Measurements from ENCODE around the gene IGSF21. TPM values are rescaled to one million over a fixed set of nuclear protein-coding genes. Genes with fewer than 3 reads are reported as not detected.
"Not testable (repeated sequence)": the region's sequence is repeated elsewhere in the genome, so short reads cannot be mapped to it uniquely, and the experiment has no call there.

IGSF21 gene
- total RNA-seq, 2 donors from 2014 or later: 0.37 to 0.40 TPM

DNA sequence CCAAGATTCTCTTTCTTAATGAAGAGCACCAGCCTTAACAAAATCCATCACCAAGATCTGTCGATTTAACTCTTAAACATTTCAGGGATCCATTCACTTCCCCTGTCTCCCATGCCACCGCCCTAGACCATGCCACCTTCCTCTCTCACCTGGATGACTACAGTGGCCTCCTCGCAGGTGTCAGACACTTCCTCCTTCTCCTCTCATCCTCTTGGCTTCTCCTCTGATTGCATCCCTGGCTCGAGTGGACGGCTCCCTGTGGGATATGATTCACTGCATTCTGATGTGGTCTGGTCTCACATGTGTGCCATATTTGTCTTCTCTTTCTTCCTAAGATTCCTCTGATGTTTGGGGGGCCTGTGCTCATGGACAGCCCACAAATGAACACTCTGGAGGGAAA lies 306.7 kb downstream of the IGSF21 start:
- no peak overlapping the region for H3K27ac ChIP-seq
- no peak for TF ChIP-seq CTCF (IDR thresholded peaks at IDR 0.05)

DNA sequence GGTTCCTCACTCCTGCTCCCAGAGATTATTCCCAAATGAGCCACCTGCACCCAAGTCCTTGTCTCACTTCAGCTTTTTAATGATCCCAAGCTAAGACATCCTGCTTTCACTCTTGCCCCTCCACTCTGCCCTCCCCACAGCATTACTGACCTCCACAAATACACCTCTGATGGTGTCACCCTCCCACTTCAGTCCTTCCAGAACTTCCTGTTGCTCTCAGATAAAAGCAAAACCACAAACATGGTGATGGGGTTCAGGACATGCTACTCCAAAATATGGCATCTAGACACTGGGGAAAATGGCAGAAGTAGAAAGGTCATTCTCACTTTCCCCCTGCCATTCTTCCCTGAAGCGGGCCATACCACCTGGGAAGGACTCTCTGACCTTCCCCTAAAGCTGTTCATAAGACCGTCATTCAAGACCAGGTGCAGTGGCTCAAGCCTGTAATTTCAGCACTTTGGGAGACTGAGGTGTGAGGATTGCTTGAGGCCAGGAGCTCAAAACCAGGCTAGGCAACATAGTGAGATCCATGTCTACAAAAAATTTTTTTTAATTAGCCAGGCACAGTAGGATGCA lies 307.4 kb downstream of the IGSF21 start:
- Histone ChIP-seq H3K9ac (ENCODE audit: low read depth in 2 of 2, low read length in 2 of 2) (no peak overlapping the region), H3K9me3 (no peaks in the 10 kb centered on the region), H3K27ac (no peak overlapping the region), H3K4me1 (no peaks in the 10 kb centered on the region), H3K27me3 (no peaks in the 10 kb centered on the region), H3K4me3 (no peak overlapping the region), H3K36me3 (no peaks in the 10 kb centered on the region)
- DNase-seq: no peak
- no peak for TF ChIP-seq CTCF (IDR thresholded peaks at IDR 0.05)
- intact Hi-C loops (cut with DNase I): no loop called here

More for the DNA sequence above, 306.7 kb downstream of the IGSF21 start:
- Histone ChIP-seq H3K27me3 (no peaks in the 10 kb centered on the region), H3K9ac (ENCODE audit: low read depth in 2 of 2, low read length in 2 of 2) (no peak overlapping the region), H3K36me3 (no peaks in the 10 kb centered on the region), H3K4me1 (no peaks in the 10 kb centered on the region), H3K9me3 (no peaks in the 10 kb centered on the region), H3K4me3 (no peak overlapping the region)
- intact Hi-C loops (cut with DNase I): no loop called here
- DNase-seq: peak; percentile 22

DNA sequence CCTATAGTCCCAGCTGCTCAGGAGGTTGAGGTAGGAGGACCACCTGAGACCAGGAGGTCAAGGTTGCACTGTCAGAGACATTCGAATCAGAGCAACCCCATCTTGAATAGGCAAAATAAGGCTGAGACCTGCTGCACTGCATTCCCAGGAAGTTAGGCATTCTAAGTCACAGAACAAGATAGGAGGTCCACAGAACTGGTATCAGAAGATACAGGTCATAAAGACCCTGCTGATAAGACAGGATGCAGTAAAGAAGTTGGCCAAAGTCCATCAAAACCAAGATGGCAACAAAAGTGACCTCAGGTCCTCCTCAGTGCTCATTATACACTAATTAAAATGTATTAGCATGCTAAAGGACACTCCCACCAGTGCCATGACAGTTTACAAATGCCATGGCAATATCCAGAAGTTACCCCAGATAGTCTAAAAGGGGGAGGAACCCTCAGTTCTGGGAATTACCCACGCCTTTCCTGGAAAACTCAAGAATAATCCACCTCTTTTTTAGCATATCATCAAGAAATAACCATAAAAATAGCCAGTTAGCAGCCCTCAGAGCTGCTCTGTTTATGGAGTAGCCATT lies 307.9 kb downstream of the IGSF21 start:
- no peaks in the 10 kb centered on the region for H3K9me3 ChIP-seq
- intact Hi-C loops (cut with DNase I): no loop called here
- no peak for TF ChIP-seq CTCF (IDR thresholded peaks at IDR 0.05)
- no peaks in the 10 kb centered on the region for H3K27me3 ChIP-seq
- H3K4me1 ChIP-seq: no peaks in the 10 kb centered on the region
- no peak overlapping the region for H3K4me3 ChIP-seq
- no peak overlapping the region for H3K27ac ChIP-seq
- H3K9ac ChIP-seq (ENCODE audit: low read depth in 2 of 2, low read length in 2 of 2): no peak overlapping the region
- H3K36me3 ChIP-seq: no peaks in the 10 kb centered on the region
- DNase-seq: no peak

DNA sequence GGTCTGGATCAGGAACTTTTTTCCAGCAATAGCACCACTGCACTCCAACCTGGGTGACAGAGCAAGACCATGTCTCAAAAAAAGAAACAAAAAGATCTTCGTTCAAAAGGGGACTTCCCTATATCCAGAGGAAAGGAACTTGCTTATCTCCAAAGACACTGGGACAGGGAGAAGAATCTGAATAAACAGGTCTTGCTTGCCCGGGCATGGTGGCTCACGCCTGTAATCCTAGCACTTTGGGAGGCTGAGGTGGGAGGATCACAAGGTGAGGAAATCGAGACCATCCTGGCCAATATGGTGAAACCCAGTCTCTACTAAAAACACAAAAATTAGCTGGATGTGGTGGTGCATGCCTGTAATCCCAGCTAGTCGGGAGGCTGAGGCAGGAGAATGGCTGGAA lies 308.5 kb downstream of the IGSF21 start:
- DNase-seq; intact Hi-C loops (cut with DNase I); H3K4me3 ChIP-seq; H3K9ac ChIP-seq (ENCODE audit: low read depth in 2 of 2, low read length in 2 of 2); H3K9me3 ChIP-seq; H3K4me1 ChIP-seq; H3K36me3 ChIP-seq; H3K27ac ChIP-seq; H3K27me3 ChIP-seq: not testable (repeated sequence)

- Histone ChIP-seq H3K4me1 (no peaks in the 10 kb centered on the region), H3K36me3 (no peaks in the 10 kb centered on the region), H3K4me3 (no peak overlapping the region), H3K9ac (ENCODE audit: low read depth in 2 of 2, low read length in 2 of 2) (no peak overlapping the region), H3K27me3 (no peaks in the 10 kb centered on the region), H3K9me3 (no peaks in the 10 kb centered on the region), H3K27ac (no peak overlapping the region)
- intact Hi-C loops (cut with DNase I): no loop called here
- no peak for TF ChIP-seq CTCF (IDR thresholded peaks at IDR 0.05)
- DNase-seq: no peak
Observed at GRCh38 chr1:18417316-18418269, 310.0 kb downstream of the IGSF21 start.
